GM21576 (cell line): ENCODE data around the gene HOXB2.

Source experiments
- ATAC-seq: cut with Tn5 transposase; IDR thresholded peaks from one replicate; pipeline ENCODE4 v1.9.1; 2021; ENCODE audit warnings: mild to moderate bottlenecking, moderate library complexity; ENCODE audit not compliant: unreplicated experiment

The HOXB2 gene

GRCh38 chr17:48497103-48497502, 47.8 kb downstream of the HOXB2 start:
- no peak for ATAC-seq

GRCh38 chr17:48494335-48494734, 50.6 kb downstream of the HOXB2 start:
- ATAC-seq, result no peak
